Chondrocyte (in vitro differentiated cells): ENCODE data around the gene RPS10. TPM values are rescaled to one million over a fixed set of nuclear protein-coding genes. Genes with fewer than 3 reads are reported as not detected.

Experiments
- DNase-seq: peaks from one replicate; pipeline ENCODE4 v3.0.0; 2021; ENCODE audit warnings: mixed read lengths, low spot score
- H3K27ac Mint-ChIP-seq: one replicate; pipeline ENCODE4 v1.8.0; 2021; ENCODE audit warnings: mild to moderate bottlenecking, moderate library complexity, mixed read lengths; ENCODE audit not compliant: unreplicated experiment
- H3K27me3 Mint-ChIP-seq: 2 replicates; pipeline ENCODE4 v1.8.0; 2021; ENCODE audit warnings: low read depth, mixed read lengths
- H3K36me3 Mint-ChIP-seq: 2 replicates; pipeline ENCODE4 v1.8.0; 2021; ENCODE audit warnings: low read depth, mixed read lengths
- H3K4me1 Mint-ChIP-seq: 2 replicates; pipeline ENCODE4 v1.8.0; 2021; ENCODE audit warnings: low read depth, mild to moderate bottlenecking, mixed read lengths
- H3K4me3 Mint-ChIP-seq: one replicate; pipeline ENCODE4 v1.8.0; 2021; ENCODE audit warnings: mild to moderate bottlenecking, moderate library complexity, mixed read lengths; ENCODE audit not compliant: unreplicated experiment
- H3K9me3 Mint-ChIP-seq: 2 replicates; pipeline ENCODE4 v1.8.0; 2021; ENCODE audit warnings: low read depth, mixed read lengths
- CTCF ChIP-seq: fragments of 200-600 bp; sonication (generic); IDR thresholded peaks from 2 replicates; pipeline ENCODE4 v1.5.0; 2021; ENCODE audit warnings: antibody characterized with exemption, mild to moderate bottlenecking, moderate library complexity
- total RNA-seq: library from RNA; stranded (reverse); gene quantifications from 3 replicates; pipeline ENCODE4 v1.2.1, GENCODE V29; 2021

RPS10 gene
- total RNA-seq, 1 donor from 2014 or later = 771 TPM

DNA sequence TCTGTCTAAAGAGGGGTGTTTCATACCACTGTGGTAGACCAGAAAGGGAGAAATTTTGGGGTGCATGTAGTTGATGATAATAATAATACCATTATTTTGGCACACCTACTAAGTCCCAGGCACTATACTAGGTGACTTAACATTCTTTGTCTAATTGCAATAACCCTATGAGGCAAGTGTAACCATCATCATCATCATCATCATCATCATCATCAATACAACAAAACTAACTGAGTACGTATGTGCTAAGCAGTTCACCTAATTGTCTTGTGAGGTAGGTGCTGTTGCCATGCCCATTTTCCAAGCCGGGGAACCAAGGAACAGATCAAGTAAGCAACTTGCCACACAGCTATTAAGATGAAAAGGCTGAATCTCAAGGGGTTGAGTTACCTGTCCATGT, 37.4 kb upstream of the RPS10 start:
- H3K9me3 Mint-ChIP-seq = no peaks in the 10 kb centered on the region
- peaks cover 14% of the 10 kb centered on the region for H3K27me3 Mint-ChIP-seq
- DNase-seq = no peak
- H3K4me3 Mint-ChIP-seq = no peak overlapping the region
- H3K27ac Mint-ChIP-seq = no peak overlapping the region
- H3K36me3 Mint-ChIP-seq = no peaks in the 10 kb centered on the region
- no peak for TF ChIP-seq CTCF
- peaks cover 6% of the 10 kb centered on the region for H3K4me1 Mint-ChIP-seq

DNA sequence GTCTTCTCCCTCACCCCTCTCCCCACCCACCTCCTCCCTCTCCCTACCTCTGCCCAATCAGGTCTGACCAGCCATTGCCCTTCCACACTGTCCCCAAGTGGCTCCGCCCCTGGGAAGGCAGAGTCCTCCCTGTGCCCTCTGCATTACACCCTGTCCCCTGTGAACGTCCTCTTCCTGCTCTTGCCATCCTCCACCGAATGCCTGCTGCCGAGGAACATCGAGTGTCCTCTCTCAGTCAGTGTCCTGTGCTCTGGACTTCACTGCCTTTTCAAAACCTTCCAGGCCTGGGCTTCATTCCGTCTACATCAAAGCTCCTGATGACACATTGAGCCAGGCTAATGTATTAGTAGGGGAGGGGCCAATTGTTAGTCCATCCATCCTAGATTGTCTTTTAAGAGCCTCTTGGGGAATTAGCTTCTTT, 36.7 kb upstream of the RPS10 start:
- H3K27me3 Mint-ChIP-seq = peaks cover 14% of the 10 kb centered on the region
- H3K9me3 Mint-ChIP-seq = no peaks in the 10 kb centered on the region
- H3K4me3 Mint-ChIP-seq = no peak overlapping the region
- no peak for DNase-seq
- no peak for TF ChIP-seq CTCF
- H3K4me1 Mint-ChIP-seq = peaks cover 6% of the 10 kb centered on the region
- H3K27ac Mint-ChIP-seq = no peak overlapping the region
- H3K36me3 Mint-ChIP-seq = no peaks in the 10 kb centered on the region

DNA sequence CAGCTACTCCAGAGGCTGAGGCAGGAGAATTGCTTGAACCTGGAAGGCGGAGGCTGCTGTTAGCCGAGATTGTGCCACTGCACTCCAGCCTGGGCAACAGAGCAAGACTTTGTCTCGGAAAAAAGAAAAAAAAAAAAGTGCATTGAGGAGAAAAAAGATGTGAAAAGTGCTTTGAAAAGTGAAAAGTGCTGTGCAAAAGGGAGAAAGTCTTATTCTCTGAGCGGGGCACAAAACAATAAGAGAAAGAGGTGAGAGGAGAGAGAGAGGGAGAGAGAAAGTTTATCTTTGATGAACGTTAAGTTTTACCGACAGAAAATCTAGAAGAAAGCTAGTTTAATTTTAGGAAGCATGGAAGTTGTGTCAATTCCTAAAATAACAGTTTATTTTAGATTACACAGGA, 36.1 kb upstream of the RPS10 start:
- TF ChIP-seq CTCF = no peak
- H3K9me3 Mint-ChIP-seq = no peaks in the 10 kb centered on the region

DNA sequence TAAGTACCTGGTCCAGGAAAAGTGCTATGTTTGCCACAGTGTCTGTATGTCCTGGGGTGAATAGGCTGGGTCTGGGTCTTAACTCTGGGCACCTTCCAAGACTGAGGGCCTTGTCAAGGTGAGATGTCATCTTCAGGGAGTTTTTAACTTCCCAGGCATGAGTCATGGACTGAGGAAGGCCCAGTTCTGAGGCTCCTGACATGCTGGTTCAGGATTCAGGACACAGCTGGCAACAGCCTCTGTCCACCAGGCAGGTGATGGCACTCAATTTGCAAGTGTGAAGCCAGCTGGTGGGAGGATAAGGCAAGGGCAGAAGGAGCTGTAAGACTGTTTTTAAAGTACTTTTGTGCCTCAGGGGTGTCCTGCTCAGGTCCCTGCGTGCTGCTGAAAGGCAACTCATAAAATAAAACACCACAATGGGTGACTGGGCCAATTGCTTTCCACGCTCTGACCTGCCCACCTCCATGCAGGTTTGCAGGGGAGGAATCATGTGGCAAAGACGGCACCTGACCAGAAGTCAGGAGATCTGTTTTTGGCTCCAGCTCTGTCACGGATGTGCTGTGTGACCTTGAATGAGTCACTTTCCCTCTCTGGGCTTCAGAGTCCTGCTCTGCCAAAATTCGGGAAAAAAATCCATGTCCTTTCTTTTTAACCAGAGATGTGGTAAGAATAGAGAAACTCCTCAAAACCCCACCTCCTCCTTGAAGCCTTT, 35.1 kb upstream of the RPS10 start:
- Mint-ChIP-seq H3K27me3 (peaks cover 14% of the 10 kb centered on the region), H3K4me3 (no peak overlapping the region), H3K27ac (no peak overlapping the region), H3K9me3 (no peaks in the 10 kb centered on the region), H3K4me1 (peaks cover 6% of the 10 kb centered on the region), H3K36me3 (no peaks in the 10 kb centered on the region)
- TF ChIP-seq CTCF = no peak
- DNase-seq = no peak

More for the DNA sequence above, 36.1 kb upstream of the RPS10 start:
- H3K36me3 Mint-ChIP-seq = no peaks in the 10 kb centered on the region
- H3K27ac Mint-ChIP-seq = no peak overlapping the region
- peaks cover 14% of the 10 kb centered on the region for H3K27me3 Mint-ChIP-seq
- peaks cover 6% of the 10 kb centered on the region for H3K4me1 Mint-ChIP-seq
- H3K4me3 Mint-ChIP-seq = no peak overlapping the region
- DNase-seq = no peak

- no peak overlapping the region for H3K4me3 Mint-ChIP-seq
- no peak overlapping the region for H3K27ac Mint-ChIP-seq
- H3K9me3 Mint-ChIP-seq = no peaks in the 10 kb centered on the region
Measured at GRCh38 chr6:34459899-34460593, 34.2 kb upstream of the RPS10 start.

More at GRCh38 chr6:34459899-34460593, 34.2 kb upstream of the RPS10 start:
- Mint-ChIP-seq H3K27me3 (peaks cover 9% of the 10 kb centered on the region), H3K36me3 (no peaks in the 10 kb centered on the region), H3K4me1 (peaks cover under 1% of the 10 kb centered on the region)
- peak; percentile 84 for TF ChIP-seq CTCF
- no peak for DNase-seq
